HG02884 (cell line): ENCODE data around the gene NDUFAF7.
"Not testable (repeated sequence)": the region's sequence is repeated elsewhere in the genome, so short reads cannot be mapped to it uniquely, and the experiment has no call there.

Experiments used
- ATAC-seq: cut with Tn5 transposase; IDR thresholded peaks from one replicate; pipeline ENCODE4 v1.9.1; 2021; ENCODE audit warnings: mild to moderate bottlenecking, moderate library complexity; ENCODE audit not compliant: unreplicated experiment

NDUFAF7 gene, protein sequence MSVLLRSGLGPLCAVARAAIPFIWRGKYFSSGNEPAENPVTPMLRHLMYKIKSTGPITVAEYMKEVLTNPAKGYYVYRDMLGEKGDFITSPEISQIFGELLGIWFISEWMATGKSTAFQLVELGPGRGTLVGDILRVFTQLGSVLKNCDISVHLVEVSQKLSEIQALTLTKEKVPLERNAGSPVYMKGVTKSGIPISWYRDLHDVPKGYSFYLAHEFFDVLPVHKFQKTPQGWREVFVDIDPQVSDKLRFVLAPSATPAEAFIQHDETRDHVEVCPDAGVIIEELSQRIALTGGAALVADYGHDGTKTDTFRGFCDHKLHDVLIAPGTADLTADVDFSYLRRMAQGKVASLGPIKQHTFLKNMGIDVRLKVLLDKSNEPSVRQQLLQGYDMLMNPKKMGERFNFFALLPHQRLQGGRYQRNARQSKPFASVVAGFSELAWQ

DNA sequence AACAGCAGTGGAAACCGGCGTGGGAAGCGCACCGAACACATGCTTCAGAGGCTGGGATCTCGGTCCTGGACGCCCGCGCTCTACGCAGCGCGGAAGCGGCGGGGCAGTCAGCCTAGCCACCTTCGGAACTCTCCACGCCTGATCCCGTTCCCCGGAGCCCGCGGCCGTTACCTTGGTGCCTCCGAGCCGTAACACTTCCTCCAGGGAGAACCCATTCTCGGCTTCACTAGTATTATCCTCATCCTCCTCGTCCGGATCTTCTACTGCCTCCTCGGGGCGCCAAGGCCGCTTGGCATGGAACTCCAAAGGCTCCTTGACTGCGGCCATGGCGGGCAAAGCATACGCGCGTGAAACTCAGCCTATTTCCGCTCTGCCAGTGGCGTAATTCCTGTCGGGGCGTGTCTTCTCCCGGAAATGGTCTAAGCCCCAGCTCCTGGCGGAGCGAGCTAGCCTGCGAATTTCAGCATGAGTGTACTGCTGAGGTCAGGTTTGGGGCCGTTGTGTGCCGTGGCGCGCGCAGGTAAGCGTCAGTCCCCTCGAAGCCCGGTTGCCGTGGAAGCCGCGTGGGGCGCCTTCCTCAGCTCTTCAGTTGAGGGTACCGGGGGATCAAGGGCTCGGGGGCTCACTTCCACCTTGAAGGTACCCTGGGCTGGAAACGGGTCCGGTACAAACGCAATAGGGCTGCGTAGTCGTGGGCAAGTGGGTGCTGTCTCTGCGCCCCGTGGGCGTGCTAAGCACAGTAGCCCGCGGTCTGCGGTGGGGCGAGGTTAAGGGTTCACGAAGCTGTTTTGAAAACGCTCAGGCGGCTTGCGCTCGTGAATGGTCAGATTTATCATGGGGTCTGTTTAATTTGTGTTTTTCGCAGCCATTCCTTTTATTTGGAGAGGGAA is at the start of gene NDUFAF7, which contains the start of gene CEBPZ:
Gene NDUFAF7, plus strand, starts transcription at position 418 of the 890 bp plus-strand sequence. Its CDS starts 48 bp downstream, at position 466.
Gene CEBPZ, minus strand, starts transcription at position 356 of the 890 bp plus-strand sequence. Its CDS starts 29 bp downstream, at position 327.
- peak; percentile 94 for ATAC-seq

DNA sequence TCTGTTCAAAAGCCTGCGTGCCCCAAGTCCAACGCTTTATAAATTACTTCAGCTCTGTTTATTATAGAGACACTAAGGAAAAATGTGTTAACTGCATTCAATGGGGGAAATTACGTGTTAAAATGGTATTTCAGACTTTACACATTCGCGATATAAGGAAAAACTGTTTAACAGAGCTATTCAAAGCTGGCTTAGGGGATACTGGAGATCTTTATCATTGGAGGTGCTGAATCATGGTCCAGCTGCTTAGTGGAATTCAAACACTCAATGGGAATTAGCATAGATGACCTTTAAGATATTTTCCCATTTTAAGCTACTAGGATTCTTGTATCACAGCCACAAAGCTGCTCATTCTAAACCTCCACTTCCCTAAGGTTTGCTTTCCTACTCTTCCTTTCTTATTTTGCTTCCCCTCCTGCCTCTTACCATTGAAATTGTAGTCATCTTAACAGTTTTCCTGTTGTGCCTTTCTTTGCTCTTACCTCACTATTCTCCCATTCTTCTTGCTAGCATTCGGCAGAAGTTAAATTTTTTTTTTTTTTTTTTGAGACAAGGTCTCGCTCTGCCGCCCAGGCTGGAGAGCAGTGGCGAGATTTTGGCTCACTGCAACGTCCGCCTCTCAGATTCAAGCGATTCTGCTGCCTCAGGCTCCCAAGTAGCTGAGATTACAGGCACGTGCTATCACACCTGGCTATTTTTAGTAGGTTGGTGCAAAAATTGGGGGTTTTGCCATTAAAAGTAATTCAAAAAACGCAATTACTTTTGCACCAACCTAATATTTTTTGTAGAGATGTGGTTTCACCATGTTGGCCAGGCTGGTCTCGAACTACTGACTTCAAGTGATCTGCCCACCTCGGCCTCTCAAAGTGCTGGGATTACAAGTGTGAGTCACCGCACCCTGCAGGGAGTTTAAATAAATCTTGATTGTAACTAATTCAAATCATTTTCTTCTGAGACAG is 49.5 kb upstream of the NDUFAF7 start:
- no peak for ATAC-seq

DNA sequence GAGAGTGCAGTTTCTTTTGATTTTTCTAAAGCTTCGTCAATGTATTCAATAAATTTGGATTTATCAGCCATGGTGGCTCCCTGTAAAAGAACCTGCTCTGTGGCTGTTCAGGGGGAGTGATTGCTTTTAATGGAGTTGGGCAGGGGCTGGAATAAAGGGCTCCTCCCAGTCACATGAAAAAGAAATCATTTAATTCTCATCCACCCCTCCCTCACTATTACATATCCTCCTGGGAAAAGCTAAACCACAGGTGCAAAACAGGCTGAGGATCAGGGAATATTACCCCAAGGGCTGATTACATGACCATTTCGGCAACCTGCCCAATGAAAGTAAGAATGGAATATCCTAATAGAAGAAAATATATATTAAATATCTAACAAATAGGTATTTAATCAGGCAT is 42.9 kb upstream of the NDUFAF7 start, which contains the start of gene SULT6B1:
Gene SULT6B1, minus strand, starts transcription at position 101 of the 400 bp plus-strand sequence. Its CDS starts 30 bp downstream, at position 71.
- no peak for ATAC-seq

DNA sequence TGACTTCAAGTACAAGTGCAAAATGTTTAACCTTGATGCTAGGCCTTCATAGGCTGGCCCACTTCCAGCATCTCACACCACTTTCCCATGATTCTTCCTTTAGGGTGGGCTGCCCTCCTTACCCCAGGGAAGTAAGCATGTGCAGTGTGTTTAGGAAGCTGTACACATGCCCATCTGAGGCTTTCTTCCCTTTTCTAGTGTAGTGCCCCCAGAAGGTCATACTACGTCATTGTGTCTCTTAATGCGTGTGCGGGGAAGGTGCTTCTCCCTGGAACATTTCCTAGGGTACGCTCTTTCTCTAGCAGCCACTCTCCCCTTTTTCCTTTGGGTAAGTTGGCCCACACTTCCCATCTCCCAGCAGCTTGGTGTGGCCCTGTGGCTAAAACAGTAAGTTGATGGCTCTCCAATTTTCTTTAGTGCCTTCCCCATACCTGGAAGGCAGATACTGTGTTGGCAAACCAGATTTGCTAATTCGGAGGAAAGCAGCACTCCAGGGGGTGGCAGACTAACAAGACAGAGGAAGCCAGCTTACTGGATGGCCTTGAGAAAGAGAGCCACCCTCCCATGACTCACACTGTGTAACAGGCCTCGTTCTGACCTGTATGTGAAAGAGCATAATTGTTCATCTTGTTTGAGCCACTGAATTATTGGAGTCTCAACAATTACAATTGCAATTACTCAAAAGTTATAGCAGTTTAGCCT is 41.9 kb upstream of the NDUFAF7 start:
- no peak for ATAC-seq

DNA sequence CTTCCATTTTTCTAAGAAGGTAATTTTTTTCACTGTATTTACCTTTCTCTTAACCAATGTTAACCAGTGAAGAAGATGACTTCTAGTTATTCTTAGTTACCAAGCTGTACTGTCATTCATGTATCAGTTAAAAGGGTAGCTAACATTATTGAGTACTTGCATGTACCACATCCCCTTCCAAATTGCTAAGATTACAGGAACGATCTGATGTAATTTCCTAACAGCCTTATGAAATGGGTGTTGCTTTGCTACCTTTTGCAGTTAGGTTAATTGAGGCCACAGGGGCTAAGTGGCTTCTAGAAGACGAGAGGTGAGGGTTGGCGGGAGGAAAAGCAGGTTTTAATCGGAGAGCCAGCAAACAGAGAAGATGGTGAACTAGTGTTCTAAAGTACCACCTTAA is 41.2 kb upstream of the NDUFAF7 start:
- no peak for ATAC-seq

DNA sequence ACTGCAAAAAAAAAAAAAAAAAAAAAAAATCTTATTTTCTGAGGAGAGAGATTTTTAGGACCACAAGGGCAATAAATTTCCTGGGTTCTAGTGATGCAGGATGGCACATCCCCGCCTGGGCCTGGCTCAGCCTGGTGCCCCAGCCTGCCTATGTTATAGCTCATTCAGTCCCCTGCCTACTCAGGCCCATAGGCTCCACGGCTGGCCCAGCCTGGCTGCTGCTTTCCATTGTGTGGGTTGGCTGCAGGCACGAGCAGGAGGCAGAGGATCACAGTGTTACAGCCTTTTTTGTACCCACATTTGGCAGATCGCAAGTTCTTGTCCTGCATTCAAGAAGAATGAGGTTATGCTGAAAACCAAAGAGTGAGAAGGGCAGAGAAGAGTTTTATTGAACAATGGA is 40.2 kb upstream of the NDUFAF7 start:
- no peak for ATAC-seq

DNA sequence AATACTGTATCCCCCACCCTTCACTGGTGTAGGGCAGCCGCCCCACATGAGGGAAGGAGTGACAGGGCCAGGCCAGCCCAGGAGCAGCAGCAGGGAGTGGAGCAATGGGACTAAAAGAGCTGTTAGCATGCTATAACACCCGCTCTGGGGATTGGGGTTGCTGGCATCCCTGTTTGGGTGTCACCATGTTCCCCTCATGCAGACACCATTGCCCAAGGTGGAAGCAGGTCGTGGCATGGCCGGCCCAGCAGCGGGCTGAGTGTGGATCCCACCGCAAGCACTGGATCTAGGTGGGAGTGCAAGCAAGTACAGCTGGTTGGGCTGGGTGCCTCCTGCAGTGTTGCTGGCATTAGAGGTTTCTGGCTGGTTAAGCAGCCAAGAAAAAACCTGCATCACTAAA is 39.7 kb upstream of the NDUFAF7 start:
- ATAC-seq = no peak

DNA sequence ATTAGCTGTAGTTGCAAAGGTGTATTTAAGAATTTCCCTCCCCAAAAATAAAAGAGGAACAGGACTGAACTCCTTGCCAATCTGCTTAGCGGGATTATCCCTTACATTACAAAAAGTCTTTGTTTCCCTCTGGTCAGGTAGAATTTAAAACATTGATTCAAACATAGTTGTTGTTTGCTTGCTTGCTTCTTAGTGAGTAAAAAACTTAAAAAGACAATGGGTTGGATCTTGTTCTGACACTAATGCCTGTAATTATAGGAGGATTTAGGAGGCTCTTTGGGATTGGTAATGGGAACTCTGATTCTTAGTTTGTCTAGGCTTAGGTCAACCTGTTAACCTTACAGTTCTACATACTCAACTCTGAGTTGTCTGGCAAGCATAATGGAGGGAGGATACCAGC is 38.9 kb upstream of the NDUFAF7 start:
- ATAC-seq = no peak

DNA sequence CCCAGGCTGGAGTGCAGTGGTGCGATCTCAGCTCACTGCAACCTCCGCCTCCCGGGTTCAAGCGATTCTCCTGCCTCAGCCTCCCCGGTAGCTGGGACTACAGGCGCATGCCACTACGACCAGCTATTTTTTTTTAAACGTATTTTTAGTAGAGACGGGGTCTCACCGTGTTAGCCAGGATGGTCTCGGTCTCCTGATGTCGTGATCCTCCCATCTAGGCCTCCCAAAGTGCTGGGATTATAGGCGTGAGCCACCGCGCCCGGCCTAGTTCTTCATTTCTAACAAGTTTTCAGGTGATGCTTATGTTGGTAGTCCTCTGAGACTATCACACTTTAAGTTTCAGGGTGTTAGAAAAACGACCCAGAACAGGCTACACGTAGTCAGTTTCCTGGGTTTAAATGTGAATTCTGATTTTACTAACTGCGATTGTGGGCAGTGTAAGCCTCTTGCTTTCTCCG is 35.6 kb upstream of the NDUFAF7 start:
- ATAC-seq = not testable (repeated sequence)

DNA sequence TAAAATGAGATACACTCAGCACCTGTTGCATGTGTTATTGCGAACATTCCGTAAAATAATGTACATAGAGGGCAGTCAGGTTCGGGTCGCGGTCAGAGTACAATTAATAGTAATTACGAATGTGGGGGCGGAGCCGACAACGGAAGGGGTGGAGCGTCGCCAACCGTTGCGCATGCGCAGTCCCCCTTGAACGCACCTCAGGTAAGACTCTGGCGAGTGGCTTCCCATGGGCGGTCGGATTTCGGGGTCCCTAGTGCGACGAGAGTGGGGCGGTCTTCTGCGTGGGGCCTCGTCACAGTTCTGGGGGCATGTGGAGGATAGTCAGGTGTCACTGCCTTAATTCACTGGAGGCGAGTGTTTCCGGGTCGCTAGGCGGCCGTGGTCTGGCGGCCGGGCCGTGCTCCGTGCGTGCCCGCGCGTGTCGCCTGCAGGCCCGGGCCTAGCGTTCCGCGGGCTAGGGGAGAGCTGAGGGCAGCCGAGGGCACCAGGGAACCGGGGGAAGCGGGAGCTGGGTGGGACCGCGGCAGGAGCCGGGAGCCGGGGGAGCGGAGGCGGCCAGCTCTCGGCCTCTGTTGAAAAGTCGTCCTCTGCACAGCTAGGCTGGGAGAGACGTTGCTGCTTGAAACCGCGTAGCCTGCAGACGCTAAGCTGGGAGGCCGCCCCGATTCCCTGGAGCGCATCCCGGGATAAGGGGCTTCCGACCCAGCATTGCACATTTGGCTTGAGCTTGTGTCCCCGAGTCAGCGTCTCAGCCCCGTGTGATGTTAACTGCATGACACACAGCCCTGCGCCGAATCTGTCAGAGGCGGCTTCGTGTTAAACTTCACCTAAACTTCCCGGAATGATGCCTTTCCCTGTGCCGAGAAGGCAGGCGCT is 34.9 kb upstream of the NDUFAF7 start, which contains the start of gene CEBPZOS:
Gene CEBPZOS, plus strand, starts transcription at position 177 of the 876 bp plus-strand sequence. CDS start 3,209 bp downstream, outside the sequence.
- ATAC-seq = peak; percentile 51

DNA sequence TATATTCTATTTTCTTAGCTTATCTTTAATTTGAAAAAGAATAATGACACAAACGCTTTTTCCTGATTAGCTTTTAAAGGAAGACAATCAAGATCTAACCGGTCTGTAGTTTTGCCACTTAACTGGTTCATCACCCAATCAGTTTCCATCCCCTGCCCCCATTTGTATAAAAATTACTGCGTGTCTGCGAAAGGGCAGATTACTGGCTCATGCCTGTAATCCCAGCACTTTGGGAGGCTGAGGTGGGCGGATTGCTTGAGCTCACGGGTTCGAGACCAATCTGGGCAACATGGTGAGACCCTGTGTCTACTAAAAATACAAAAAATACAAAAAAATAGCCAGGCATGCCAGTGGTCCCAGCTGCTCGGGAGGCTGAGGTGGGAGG is 32.8 kb upstream of the NDUFAF7 start:
- ATAC-seq = no peak

DNA sequence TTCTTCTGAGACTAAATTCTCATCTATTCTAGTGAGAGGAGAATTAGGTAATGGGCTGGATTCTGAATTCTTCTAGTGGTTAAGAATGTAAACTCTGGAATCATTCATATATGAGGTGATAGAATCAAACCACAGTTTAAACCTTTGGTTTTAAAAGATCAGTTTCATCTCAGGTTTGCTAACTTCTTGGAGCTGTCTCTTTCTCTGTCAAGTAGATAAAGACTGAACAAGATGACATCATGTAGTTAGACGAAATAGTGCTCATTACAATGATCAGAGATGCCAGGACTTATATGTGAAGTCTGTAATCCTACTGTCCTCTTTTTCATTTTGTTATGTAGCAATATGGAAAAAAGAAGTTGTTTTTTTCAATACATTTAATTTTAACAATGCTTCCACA is 30.2 kb upstream of the NDUFAF7 start:
- ATAC-seq = no peak

DNA sequence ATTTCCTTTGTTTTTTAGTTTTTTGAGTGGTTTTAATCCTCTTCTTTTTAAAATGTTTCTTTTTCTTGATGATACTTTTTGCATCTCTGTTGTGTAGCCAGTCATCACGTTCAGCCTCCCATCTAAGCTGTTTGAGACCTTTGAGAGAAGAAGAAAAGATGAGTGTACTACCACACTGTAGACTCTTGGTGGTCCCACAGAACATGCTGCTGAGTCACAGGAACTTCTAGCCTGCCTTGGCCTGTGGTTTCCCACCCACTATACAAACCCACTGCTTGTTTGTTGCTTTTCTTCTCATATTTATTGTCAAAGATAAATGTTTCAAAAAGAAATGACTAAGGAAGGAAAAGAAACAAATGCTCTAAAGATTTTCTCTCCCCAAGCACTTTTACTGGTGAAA is 29.7 kb upstream of the NDUFAF7 start:
- no peak for ATAC-seq

DNA sequence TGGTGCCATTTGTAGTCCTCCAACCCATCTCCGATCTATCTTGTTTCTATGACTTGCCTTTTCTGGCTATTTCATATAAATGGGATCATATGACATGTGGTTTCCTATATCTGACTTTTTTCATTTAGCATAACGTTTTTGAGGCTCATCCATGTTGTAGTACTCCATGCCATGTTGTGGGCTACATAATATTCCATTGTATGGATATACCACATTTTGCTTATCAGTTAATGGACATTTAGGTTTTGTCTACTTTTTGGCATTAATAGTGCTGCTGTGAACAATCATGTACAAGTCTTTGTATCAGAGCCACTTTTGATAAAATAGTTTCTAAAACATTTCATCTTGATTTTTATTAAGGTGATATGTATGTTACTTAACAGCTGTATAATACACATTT is 27.8 kb upstream of the NDUFAF7 start:
- ATAC-seq = no peak

DNA sequence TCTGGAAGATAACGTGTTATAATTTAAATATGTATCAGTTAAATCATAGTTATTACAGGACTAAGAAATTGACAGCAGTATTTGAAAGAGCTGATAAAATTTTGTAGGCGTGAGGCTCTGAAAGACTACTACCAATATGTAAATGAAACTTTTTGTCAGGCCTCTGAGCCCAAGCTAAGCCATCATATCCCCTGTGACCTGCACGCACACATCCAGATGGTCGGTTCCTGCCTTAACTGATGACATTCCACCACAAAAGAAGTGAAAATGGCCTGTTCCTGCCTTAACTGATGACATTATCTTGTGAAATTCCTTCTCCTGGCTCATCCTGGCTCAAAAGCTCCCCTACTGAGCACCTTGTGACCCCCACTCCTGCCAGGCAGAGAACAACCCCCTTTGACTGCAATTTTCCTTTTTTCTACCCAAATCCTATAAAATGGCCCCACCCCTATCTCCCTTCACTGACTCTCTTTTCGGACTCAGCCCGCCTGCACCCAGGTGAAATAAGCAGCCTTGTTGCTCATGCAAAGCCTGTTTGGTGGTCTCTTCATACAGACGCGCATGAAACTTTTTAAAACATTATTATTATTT is 26.3 kb upstream of the NDUFAF7 start:
- not testable (repeated sequence) for ATAC-seq

DNA sequence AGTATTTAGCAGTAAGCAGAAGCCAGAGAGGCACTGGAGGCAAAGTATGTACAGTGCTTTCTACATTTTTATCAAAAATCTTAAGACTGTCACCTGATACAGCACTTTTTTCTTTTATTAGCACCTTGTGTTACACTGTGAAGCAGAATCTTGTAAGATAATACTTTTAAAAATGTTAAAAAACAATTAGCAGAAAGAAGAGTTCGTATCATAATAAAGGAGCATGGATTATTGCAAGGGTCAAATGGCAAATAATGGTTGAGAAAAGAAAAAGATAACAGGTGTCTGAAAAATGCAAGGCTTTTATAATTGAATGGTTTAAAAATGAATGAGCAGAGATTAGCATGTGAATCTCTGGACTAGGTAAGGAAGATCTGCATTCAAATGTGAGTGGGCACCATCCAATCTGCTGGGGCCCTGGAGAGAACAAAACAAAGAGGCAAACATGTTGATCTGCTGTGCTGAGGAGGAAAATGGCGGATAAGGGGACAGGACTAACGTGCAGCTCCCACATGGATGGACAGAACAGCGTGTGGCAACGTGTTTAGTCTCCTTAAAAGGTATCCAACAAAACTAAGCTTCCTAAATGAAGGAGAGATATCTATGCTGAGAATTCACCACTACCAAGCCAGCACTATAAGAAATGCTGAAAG is 25.6 kb upstream of the NDUFAF7 start:
- no peak for ATAC-seq

DNA sequence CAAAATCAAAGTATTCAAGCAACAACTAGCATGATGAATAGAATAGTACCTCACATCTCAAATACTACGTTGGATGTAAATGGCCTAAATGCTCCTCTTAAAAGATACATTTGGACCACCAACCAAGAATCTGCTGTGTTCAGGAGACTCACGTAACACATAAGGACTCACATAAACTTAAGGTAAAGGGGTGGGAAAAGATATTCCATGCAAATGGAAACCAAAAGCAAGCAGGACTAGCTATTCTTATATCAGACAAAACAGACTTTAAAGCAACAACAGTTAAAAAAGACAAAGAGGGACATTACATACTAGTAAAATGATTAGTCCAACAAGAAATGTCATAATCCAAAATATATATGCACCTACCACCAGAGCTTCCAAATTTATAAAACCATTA is 24.7 kb upstream of the NDUFAF7 start:
- ATAC-seq = not testable (repeated sequence)

DNA sequence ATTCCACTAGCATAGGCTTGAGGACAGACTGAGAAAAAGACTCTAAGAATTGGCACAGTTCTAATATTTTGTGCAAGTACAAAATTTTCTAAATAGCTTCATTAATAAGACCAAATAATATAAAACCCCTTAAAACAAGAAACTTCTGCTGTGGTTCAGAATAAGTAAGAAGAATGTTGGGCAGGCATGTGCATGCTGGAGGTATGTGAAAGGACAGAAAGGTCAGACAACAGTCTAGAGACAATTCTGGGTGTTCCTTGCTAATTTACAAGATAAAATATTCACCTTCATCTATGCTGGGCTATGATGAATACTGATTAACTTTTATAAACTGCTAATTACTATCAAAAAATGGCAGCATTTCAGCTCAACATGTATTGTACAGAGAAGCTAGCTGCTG is 20.2 kb upstream of the NDUFAF7 start:
- no peak for ATAC-seq
